ENCODE results near the gene PTN.
"Not testable (repeated sequence)": the region's sequence is repeated elsewhere in the genome, so short reads cannot be mapped to it uniquely, and the experiment has no call there.

The PTN gene

GRCh38 chr7:137266764-137267163, 76.8 kb downstream of the PTN start:
- TF ChIP-seq ZFX (IDR thresholded peaks at IDR 0.05; ENCODE audit: borderline replicate concordance) = no peak
- TF ChIP-seq CTCF (IDR thresholded peaks at IDR 0.05) = no peak
- H3K27ac ChIP-seq = no peak overlapping the region

- not testable (repeated sequence) for H3K27ac ChIP-seq
Measured at GRCh38 chr7:137265480-137265879, 78.1 kb downstream of the PTN start.

- TF ChIP-seq ZFX (IDR thresholded peaks at IDR 0.05; ENCODE audit: borderline replicate concordance) = no peak
- TF ChIP-seq CTCF (IDR thresholded peaks at IDR 0.05) = no peak
- no peak overlapping the region for H3K27ac ChIP-seq
Measured at GRCh38 chr7:137262599-137262998, 80.9 kb downstream of the PTN start.

GRCh38 chr7:137258552-137258951, 85.0 kb downstream of the PTN start:
- TF ChIP-seq CTCF (IDR thresholded peaks at IDR 0.05) (no peak), ZFX (IDR thresholded peaks at IDR 0.05; ENCODE audit: borderline replicate concordance) (no peak)
- no peak overlapping the region for H3K27ac ChIP-seq

GRCh38 chr7:137254766-137255165, 88.8 kb downstream of the PTN start:
- no peak overlapping the region for H3K27ac ChIP-seq
- TF ChIP-seq ZFX (IDR thresholded peaks at IDR 0.05; ENCODE audit: borderline replicate concordance) = no peak
- no peak for TF ChIP-seq CTCF (IDR thresholded peaks at IDR 0.05)

GRCh38 chr7:137245890-137246289, 97.6 kb downstream of the PTN start:
- no peak for TF ChIP-seq CTCF (IDR thresholded peaks at IDR 0.05)
- no peak for TF ChIP-seq ZFX (IDR thresholded peaks at IDR 0.05; ENCODE audit: borderline replicate concordance)

GRCh38 chr7:137245186-137245585, 98.3 kb downstream of the PTN start:
- no peak for TF ChIP-seq ZFX (IDR thresholded peaks at IDR 0.05; ENCODE audit: borderline replicate concordance)
- no peak overlapping the region for H3K27ac ChIP-seq

More at GRCh38 chr7:137245890-137246289, 97.6 kb downstream of the PTN start:
- no peak overlapping the region for H3K27ac ChIP-seq

- TF ChIP-seq CTCF (IDR thresholded peaks at IDR 0.05) (no peak), ZFX (IDR thresholded peaks at IDR 0.05; ENCODE audit: borderline replicate concordance) (no peak)
- no peak overlapping the region for H3K27ac ChIP-seq
Measured at GRCh38 chr7:137243741-137244140, 99.8 kb downstream of the PTN start.
